CD4-positive, alpha-beta T cell (primary cell): ENCODE data around the gene PPP1R36. TPM values are rescaled to one million over a fixed set of nuclear protein-coding genes. Genes with fewer than 3 reads are reported as not detected.

Experiments used
- ATAC-seq: fragments of 200-7000 bp; cut with Tn5 transposase; one replicate; pipeline ENCODE4 v1.10.0; 2022; ENCODE audit warnings: mild to moderate bottlenecking; ENCODE audit not compliant: poor library complexity
- CTCF ChIA-PET: fragments of 350-600 bp; sonication (Branson Sonifier 250); formaldehyde crosslinking; loops from one replicate; lab custom pipeline; 2021; ENCODE audit warnings: antibody characterized with exemption, inconsistent platforms; lab: Charles Lee
- POLR2A ChIA-PET: fragments of 350-600 bp; sonication (Branson Sonifier 250); formaldehyde crosslinking; loops from one replicate; lab custom pipeline; 2021; ENCODE audit warnings: antibody characterized with exemption, inconsistent platforms; lab: Charles Lee
- DNase-seq, 14 experiments: peaks; one replicate each; pipeline ENCODE4 v3.0.0-alpha.2; 2013 to 2020; ENCODE audit warnings: mixed read lengths in 2 of 14
- H3K27ac ChIP-seq, 2 donors: one replicate each; pipeline versions ENCODE4 v1.5.1 to v1.7.0; 2013; ENCODE audit warnings: low read length in 2 of 2, low read depth in 1 of 2, mild to moderate bottlenecking in 1 of 2
- H3K27me3 ChIP-seq, 2 experiments: 1 replicate in 1 of 2; 2 replicates in 1 of 2; pipeline versions ENCODE4 v1.6.1 to v1.7.0; 2013; ENCODE audit warnings: low read length in 2 of 2, control low read depth in 1 of 2, mild to moderate bottlenecking in 1 of 2, moderate library complexity in 1 of 2; ENCODE audit not compliant: insufficient read depth in 2 of 2, control insufficient read depth in 1 of 2
- H3K36me3 ChIP-seq: one replicate; pipeline ENCODE4 v1.6.1; 2013; ENCODE audit warnings: low read length, control low read depth; ENCODE audit not compliant: insufficient read depth
- H3K4me1 ChIP-seq: one replicate; pipeline ENCODE4 v1.6.1; 2013; ENCODE audit warnings: low read length, control low read depth; ENCODE audit not compliant: insufficient read depth
- H3K4me3 ChIP-seq: one replicate; pipeline ENCODE4 v1.5.1; 2013; ENCODE audit warnings: mild to moderate bottlenecking, low read length, moderate library complexity
- H3K9me3 ChIP-seq, 2 experiments: 1 replicate in 1 of 2; 2 replicates in 1 of 2; pipeline versions ENCODE4 v1.6.1 to v1.7.0; 2013; ENCODE audit warnings: low read length in 2 of 2, mild to moderate bottlenecking in 2 of 2, control low read depth in 1 of 2, moderate library complexity in 1 of 2; ENCODE audit not compliant: control insufficient read depth in 1 of 2, insufficient read depth in 1 of 2
- H3K27ac Mint-ChIP-seq: one replicate; pipeline ENCODE4 v1.8.0; 2020; ENCODE audit warnings: mixed read lengths
- H3K27me3 Mint-ChIP-seq: one replicate; pipeline ENCODE4 v1.8.0; 2021; ENCODE audit warnings: mixed read lengths
- H3K36me3 Mint-ChIP-seq: one replicate; pipeline ENCODE4 v1.8.0; 2021; ENCODE audit warnings: low read depth, mixed read lengths
- H3K4me1 Mint-ChIP-seq: one replicate; pipeline ENCODE4 v1.8.0; 2021; ENCODE audit warnings: low read depth, mixed read lengths
- H3K4me3 Mint-ChIP-seq: one replicate; pipeline ENCODE4 v1.8.0; 2020; ENCODE audit warnings: mild to moderate bottlenecking, mixed read lengths
- H3K9me3 Mint-ChIP-seq: one replicate; pipeline ENCODE4 v1.8.0; 2020; ENCODE audit warnings: mixed read lengths
- CTCF ChIP-seq: fragments of 200-600 bp; IDR thresholded peaks from one replicate; pipeline ENCODE4 v1.8.0; 2022; ENCODE audit warnings: antibody characterized with exemption, mild to moderate bottlenecking
- intact Hi-C, 2 experiments: fragments of 100-400 bp; cut with DNase I in 1 of 2; cut with micrococcal nuclease in 1 of 2; formaldehyde crosslinking; loops; one replicate each; pipeline versions ENCODE4 v1.15.1 to v1.9.0; 2023 to 2025; cut with DNase I, micrococcal nuclease
- total RNA-seq, 174 experiments: library from RNA in 2 of 174; stranded (reverse) in 2 of 174; gene quantifications; one replicate each; pipeline ENCODE4 v1.2.3 and lab custom pipeline; 2021 to 2026

PPP1R36 gene
- total RNA-seq, 2 experiments from 2014 or later: not detected

DNA sequence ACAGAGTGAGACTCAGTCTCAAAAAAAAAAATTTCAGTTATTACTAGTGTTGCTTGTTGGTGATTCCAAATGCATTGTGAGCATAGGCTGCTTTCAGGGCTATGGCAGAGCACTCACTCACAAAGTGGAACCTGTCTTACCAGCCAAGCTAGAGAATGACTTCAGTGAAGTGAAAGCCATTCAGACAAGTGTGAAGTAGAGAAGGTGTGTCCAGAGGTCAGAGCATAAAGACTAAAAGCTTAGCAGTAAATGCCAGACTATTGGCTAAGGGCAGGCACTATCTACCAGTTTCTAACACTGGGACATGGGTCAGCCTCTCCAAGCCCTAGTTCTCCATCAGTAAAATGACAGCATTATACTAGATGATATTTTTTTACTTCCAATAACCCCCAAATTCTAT lies 12.7 kb downstream of the PPP1R36 start:
- H3K4me1 ChIP-seq: no peaks in the 10 kb centered on the region
- no peak overlapping the region for H3K27ac ChIP-seq
- no peaks in the 10 kb centered on the region for H3K36me3 Mint-ChIP-seq
- ATAC-seq (no peak), DNase-seq (no peak)
- no peak for TF ChIP-seq CTCF
- no peak overlapping the region for H3K27ac Mint-ChIP-seq
- peaks cover 10% of the 10 kb centered on the region for H3K4me1 Mint-ChIP-seq
- ChIA-PET CTCF (no interaction called here), POLR2A (no interaction called here)
- H3K36me3 ChIP-seq: no peaks in the 10 kb centered on the region
- H3K9me3 ChIP-seq: no peaks in the 10 kb centered on the region
- intact Hi-C loops: no loop called here
- H3K4me3 Mint-ChIP-seq: no peak overlapping the region
- H3K4me3 ChIP-seq: no peak overlapping the region
- H3K27me3 Mint-ChIP-seq: peaks cover 5% of the 10 kb centered on the region
- H3K27me3 ChIP-seq: peaks cover 0 to 3% of the 10 kb centered on the region in 2 experiments
- H3K9me3 Mint-ChIP-seq: no peaks in the 10 kb centered on the region

DNA sequence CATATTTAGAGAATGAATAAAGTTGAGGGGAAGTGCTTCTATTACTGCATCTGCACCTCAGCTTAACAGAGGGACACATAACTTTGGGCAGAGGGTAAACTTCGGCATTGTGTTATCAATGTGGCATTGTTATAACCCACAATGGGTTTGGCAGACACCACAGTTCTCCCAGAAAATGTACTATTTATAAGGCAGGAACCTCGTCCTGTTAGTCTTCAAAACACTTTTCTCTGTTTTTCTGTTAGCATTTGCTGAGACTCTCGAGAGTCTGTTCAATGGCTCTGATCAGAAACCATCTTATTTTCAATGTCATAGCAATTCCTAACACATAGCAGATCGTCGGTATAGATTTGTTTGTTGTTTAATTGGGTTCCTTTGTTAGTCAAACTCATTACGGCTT lies 13.9 kb downstream of the PPP1R36 start:
- H3K4me1 Mint-ChIP-seq: peaks cover 10% of the 10 kb centered on the region
- CTCF ChIA-PET: interaction anchor here (0.7 kb wide), 1 partner anchor 207 kb away, joined by 4 read pairs; no protein-coding TSS in a partner anchor
- POLR2A ChIA-PET: no interaction called here
- H3K27ac ChIP-seq: no peak overlapping the region
- TF ChIP-seq CTCF: no peak
- H3K27me3 ChIP-seq: peaks cover 0 to 3% of the 10 kb centered on the region in 2 experiments
- H3K9me3 ChIP-seq: no peaks in the 10 kb centered on the region
- intact Hi-C loops: no loop called here
- ATAC-seq (no peak), DNase-seq (no peak)
- no peaks in the 10 kb centered on the region for H3K36me3 ChIP-seq
- H3K4me1 ChIP-seq: no peaks in the 10 kb centered on the region
- no peaks in the 10 kb centered on the region for H3K36me3 Mint-ChIP-seq
- no peak overlapping the region for H3K4me3 ChIP-seq
- no peaks in the 10 kb centered on the region for H3K9me3 Mint-ChIP-seq
- H3K27ac Mint-ChIP-seq: no peak overlapping the region
- H3K4me3 Mint-ChIP-seq: no peak overlapping the region
- H3K27me3 Mint-ChIP-seq: peaks cover 5% of the 10 kb centered on the region

- H3K9me3 Mint-ChIP-seq: no peaks in the 10 kb centered on the region
- H3K4me3 Mint-ChIP-seq: no peak overlapping the region
- H3K27me3 Mint-ChIP-seq: peaks cover 5% of the 10 kb centered on the region
- Histone ChIP-seq H3K4me3 (no peak overlapping the region), H3K4me1 (no peaks in the 10 kb centered on the region), H3K36me3 (no peaks in the 10 kb centered on the region), H3K9me3 (no peaks in the 10 kb centered on the region), H3K27ac (no peak overlapping the region), H3K27me3 (peaks cover 0 to 3% of the 10 kb centered on the region in 2 experiments)
- intact Hi-C loops: no loop called here
- ChIA-PET POLR2A (no interaction called here), CTCF (no interaction called here)
- DNase-seq (no peak), ATAC-seq (no peak)
- H3K27ac Mint-ChIP-seq: no peak overlapping the region
- no peak for TF ChIP-seq CTCF
- H3K36me3 Mint-ChIP-seq: no peaks in the 10 kb centered on the region
- H3K4me1 Mint-ChIP-seq: no peaks in the 10 kb centered on the region
These were observed 16.9 kb downstream of the PPP1R36 start for GRCh38 chr14:64566651-64567122.
